ENCODE results near the gene PHETA1. TPM values are rescaled to one million over a fixed set of nuclear protein-coding genes. Genes with fewer than 3 reads are reported as not detected.

Gene PHETA1, protein sequence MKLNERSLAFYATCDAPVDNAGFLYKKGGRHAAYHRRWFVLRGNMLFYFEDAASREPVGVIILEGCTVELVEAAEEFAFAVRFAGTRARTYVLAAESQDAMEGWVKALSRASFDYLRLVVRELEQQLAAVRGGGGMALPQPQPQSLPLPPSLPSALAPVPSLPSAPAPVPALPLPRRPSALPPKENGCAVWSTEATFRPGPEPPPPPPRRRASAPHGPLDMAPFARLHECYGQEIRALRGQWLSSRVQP
- polyA plus RNA-seq, result 25.4 and 26.5 TPM in 2 replicates
- 20.0 and 20.8 TPM in 2 replicates for polyA minus RNA-seq

DNA sequence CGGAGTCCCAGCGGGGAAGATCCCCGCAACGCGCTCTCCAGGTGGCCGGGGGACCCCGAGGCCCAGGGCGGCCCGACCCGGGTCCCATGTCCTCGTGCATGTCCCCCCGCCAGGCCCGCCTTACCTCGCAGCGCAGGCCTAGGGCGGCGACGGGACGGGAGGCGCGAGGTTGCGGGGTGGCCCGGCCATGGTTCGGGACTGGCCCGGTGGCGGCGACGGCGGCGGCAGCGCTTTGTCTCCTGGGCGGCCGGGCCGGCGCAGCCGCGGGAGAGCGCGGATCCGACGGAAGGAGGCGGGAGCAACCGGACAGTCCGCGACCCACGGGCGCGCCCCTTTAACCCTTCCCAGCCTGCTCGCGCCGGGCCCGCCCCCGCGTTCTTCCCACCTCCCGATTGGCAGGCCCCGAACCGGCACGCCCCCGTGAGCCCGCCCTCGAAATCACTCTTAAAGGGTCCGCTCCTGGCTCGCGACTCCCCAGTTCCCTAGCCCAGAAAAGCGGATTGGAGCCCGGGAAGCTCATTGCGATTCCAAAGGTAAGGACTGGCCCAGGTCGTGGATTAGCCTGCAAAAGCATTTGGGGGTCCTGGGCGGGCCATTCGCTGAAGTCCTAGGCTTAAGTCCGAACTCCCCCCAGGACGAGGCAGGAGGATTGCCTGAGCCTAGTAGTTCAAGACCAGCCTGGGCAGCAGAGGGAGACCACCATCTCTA lies at the start of gene PHETA1:
TSS of gene PHETA1 (minus strand) at position 308 of the 708 bp plus-strand sequence. CDS start 5,668 bp downstream, outside the sequence.
- H3K9me2 ChIP-seq (ENCODE audit: insufficient read depth, low read length), result no peaks in the 10 kb centered on the region
- peak within 1 kb of the TSS; percentile 45 for H2AFZ ChIP-seq (ENCODE audit: low read depth, low read length)
- H3K27me3 ChIP-seq (ENCODE audit: insufficient read depth, low read depth, low read length), result no peaks in the 10 kb centered on the region
- H3K4me2 ChIP-seq (ENCODE audit: low read length), result peak within 1 kb of the TSS; percentile 91
- TF ChIP-seq EP300 (conservative IDR thresholded peaks at IDR 0.05; ENCODE audit: poor library complexity, severe bottlenecking), result peak; percentile 55
- TF ChIP-seq SMC3 (conservative IDR thresholded peaks at IDR 0.05; ENCODE audit: poor library complexity), result no peak
- TF ChIP-seq RAD21 (conservative IDR thresholded peaks at IDR 0.05), result no peak
- peak; percentile 61 for TF ChIP-seq TAF1 (IDR thresholded peaks at IDR 0.05; ENCODE audit: low read depth)
- TF ChIP-seq MXI1 (conservative IDR thresholded peaks at IDR 0.05; ENCODE audit: poor library complexity, severe bottlenecking), result peak; percentile 79
- no peak for TF ChIP-seq EZH2 (IDR thresholded peaks at IDR 0.05; ENCODE audit: borderline replicate concordance, insufficient read depth, low read length, poor library complexity, severe bottlenecking)
- TF ChIP-seq, protein P1, sequence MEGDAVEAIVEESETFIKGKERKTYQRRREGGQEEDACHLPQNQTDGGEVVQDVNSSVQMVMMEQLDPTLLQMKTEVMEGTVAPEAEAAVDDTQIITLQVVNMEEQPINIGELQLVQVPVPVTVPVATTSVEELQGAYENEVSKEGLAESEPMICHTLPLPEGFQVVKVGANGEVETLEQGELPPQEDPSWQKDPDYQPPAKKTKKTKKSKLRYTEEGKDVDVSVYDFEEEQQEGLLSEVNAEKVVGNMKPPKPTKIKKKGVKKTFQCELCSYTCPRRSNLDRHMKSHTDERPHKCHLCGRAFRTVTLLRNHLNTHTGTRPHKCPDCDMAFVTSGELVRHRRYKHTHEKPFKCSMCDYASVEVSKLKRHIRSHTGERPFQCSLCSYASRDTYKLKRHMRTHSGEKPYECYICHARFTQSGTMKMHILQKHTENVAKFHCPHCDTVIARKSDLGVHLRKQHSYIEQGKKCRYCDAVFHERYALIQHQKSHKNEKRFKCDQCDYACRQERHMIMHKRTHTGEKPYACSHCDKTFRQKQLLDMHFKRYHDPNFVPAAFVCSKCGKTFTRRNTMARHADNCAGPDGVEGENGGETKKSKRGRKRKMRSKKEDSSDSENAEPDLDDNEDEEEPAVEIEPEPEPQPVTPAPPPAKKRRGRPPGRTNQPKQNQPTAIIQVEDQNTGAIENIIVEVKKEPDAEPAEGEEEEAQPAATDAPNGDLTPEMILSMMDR (IDR thresholded peaks at IDR 0.05; ENCODE audit: poor library complexity, severe bottlenecking), result peak; percentile 30
- peak; percentile 77 for TF ChIP-seq POLR2AphosphoS5 (IDR thresholded peaks at IDR 0.05)
- TF ChIP-seq, protein P2, sequence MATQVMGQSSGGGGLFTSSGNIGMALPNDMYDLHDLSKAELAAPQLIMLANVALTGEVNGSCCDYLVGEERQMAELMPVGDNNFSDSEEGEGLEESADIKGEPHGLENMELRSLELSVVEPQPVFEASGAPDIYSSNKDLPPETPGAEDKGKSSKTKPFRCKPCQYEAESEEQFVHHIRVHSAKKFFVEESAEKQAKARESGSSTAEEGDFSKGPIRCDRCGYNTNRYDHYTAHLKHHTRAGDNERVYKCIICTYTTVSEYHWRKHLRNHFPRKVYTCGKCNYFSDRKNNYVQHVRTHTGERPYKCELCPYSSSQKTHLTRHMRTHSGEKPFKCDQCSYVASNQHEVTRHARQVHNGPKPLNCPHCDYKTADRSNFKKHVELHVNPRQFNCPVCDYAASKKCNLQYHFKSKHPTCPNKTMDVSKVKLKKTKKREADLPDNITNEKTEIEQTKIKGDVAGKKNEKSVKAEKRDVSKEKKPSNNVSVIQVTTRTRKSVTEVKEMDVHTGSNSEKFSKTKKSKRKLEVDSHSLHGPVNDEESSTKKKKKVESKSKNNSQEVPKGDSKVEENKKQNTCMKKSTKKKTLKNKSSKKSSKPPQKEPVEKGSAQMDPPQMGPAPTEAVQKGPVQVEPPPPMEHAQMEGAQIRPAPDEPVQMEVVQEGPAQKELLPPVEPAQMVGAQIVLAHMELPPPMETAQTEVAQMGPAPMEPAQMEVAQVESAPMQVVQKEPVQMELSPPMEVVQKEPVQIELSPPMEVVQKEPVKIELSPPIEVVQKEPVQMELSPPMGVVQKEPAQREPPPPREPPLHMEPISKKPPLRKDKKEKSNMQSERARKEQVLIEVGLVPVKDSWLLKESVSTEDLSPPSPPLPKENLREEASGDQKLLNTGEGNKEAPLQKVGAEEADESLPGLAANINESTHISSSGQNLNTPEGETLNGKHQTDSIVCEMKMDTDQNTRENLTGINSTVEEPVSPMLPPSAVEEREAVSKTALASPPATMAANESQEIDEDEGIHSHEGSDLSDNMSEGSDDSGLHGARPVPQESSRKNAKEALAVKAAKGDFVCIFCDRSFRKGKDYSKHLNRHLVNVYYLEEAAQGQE (IDR thresholded peaks at IDR 0.05; ENCODE audit: borderline replicate concordance), result peak; percentile 19
- peak within 1 kb of the TSS; percentile 82 for H3K9ac ChIP-seq (ENCODE audit: low read length)
- no peak within 1 kb of the TSS for H3K27ac ChIP-seq (ENCODE audit: low read length)
- peaks cover 21% of the 10 kb centered on the region for H3K79me2 ChIP-seq (replicated peaks; ENCODE audit: insufficient read depth, low read length)
- H3F3A ChIP-seq (ENCODE audit: insufficient read depth, low read length, poor library complexity, severe bottlenecking), result no peaks in the 10 kb centered on the region
- no peaks in the 10 kb centered on the region for H3K36me3 ChIP-seq (ENCODE audit: insufficient read depth, low read length)
- H3K9me3 ChIP-seq (ENCODE audit: low read length), result no peaks in the 10 kb centered on the region
- H3K4me3 ChIP-seq (ENCODE audit: low read length), result peak within 1 kb of the TSS; percentile 99
- no peaks in the 10 kb centered on the region for H4K20me1 ChIP-seq (ENCODE audit: insufficient read depth)

DNA sequence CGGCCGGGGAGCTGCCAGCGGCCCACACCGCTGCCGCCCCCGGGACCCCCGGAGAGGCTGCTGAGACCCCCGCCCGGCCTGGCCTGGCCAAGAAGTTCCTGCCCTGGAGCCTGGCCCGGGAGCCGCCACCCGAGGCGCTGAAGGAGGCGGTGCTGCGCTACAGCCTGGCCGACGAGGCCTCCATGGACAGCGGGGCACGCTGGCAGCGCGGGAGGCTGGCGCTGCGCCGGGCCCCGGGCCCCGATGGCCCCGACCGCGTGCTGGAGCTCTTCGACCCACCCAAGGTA lies 49.6 kb upstream of the PHETA1 start:
- H3K27ac ChIP-seq (ENCODE audit: low read length), result no peak overlapping the region
- H3K9me2 ChIP-seq (ENCODE audit: insufficient read depth, low read length), result no peaks in the 10 kb centered on the region
- H4K20me1 ChIP-seq (ENCODE audit: insufficient read depth), result no peaks in the 10 kb centered on the region
- H3K9ac ChIP-seq (ENCODE audit: low read length), result no peak overlapping the region
- no peaks in the 10 kb centered on the region for H3K79me2 ChIP-seq (replicated peaks; ENCODE audit: insufficient read depth, low read length)
- H3K4me3 ChIP-seq (ENCODE audit: low read length), result no peak overlapping the region
- no peak overlapping the region for H3K4me2 ChIP-seq (ENCODE audit: low read length)
- no peaks in the 10 kb centered on the region for H3F3A ChIP-seq (ENCODE audit: insufficient read depth, low read length, poor library complexity, severe bottlenecking)
- H3K27me3 ChIP-seq (ENCODE audit: insufficient read depth, low read depth, low read length), result no peaks in the 10 kb centered on the region
- H3K36me3 ChIP-seq (ENCODE audit: insufficient read depth, low read length), result no peaks in the 10 kb centered on the region
- H3K9me3 ChIP-seq (ENCODE audit: low read length), result no peaks in the 10 kb centered on the region
- H2AFZ ChIP-seq (ENCODE audit: low read depth, low read length), result no peak overlapping the region
- TF ChIP-seq MXI1 (conservative IDR thresholded peaks at IDR 0.05; ENCODE audit: poor library complexity, severe bottlenecking) (no peak), EZH2 (IDR thresholded peaks at IDR 0.05; ENCODE audit: borderline replicate concordance, insufficient read depth, low read length, poor library complexity, severe bottlenecking) (no peak), EP300 (conservative IDR thresholded peaks at IDR 0.05; ENCODE audit: poor library complexity, severe bottlenecking) (no peak), POLR2AphosphoS5 (IDR thresholded peaks at IDR 0.05) (no peak), RAD21 (conservative IDR thresholded peaks at IDR 0.05) (no peak), TAF1 (IDR thresholded peaks at IDR 0.05; ENCODE audit: low read depth) (no peak), SMC3 (conservative IDR thresholded peaks at IDR 0.05; ENCODE audit: poor library complexity) (no peak)
- TF ChIP-seq, protein P2 (IDR thresholded peaks at IDR 0.05; ENCODE audit: borderline replicate concordance), result no peak
- TF ChIP-seq, protein P1 (IDR thresholded peaks at IDR 0.05; ENCODE audit: poor library complexity, severe bottlenecking), result no peak
